Coronary artery (tissue), 2 donors: ENCODE measurements around the gene ARHGEF38.

Experiments
- DNase-seq: peaks from one replicate; pipeline ENCODE4 v3.0.0-alpha.2; 2017; ENCODE audit warnings: low spot score
- H3K27ac ChIP-seq, 2 donors: fragments of 200-600 bp; sonication (generic); one replicate each; pipeline ENCODE4 v1.5.1; 2016 to 2019
- H3K4me3 ChIP-seq: fragments of 200-600 bp; sonication (generic); 2 replicates; pipeline ENCODE4 v1.5.1; 2016; ENCODE audit warnings: mild to moderate bottlenecking, moderate library complexity
- CTCF ChIP-seq: fragments of 200-600 bp; sonication (generic); IDR thresholded peaks from one replicate; pipeline ENCODE4 v1.5.1; 2019; ENCODE audit warnings: antibody characterized with exemption

The ARHGEF38 gene

GRCh38 chr4:105520819-105521790, 31.3 kb upstream of the ARHGEF38 start:
- Histone ChIP-seq H3K4me3 (no peak overlapping the region), H3K27ac (no peak overlapping the region)
- TF ChIP-seq CTCF, result peak; percentile 49
- no peak for DNase-seq

GRCh38 chr4:105526656-105527055, 25.8 kb upstream of the ARHGEF38 start:
- no peak overlapping the region for H3K4me3 ChIP-seq
- TF ChIP-seq CTCF, result no peak
- no peak for DNase-seq
- no peak overlapping the region for H3K27ac ChIP-seq

GRCh38 chr4:105527081-105527480, 25.3 kb upstream of the ARHGEF38 start:
- DNase-seq, result no peak
- TF ChIP-seq CTCF, result no peak
- Histone ChIP-seq H3K4me3 (no peak overlapping the region), H3K27ac (no peak overlapping the region)

- TF ChIP-seq CTCF, result no peak
- Histone ChIP-seq H3K27ac (no peak overlapping the region), H3K4me3 (no peak overlapping the region)
- DNase-seq, result no peak
Measured at GRCh38 chr4:105536601-105537000, 15.8 kb upstream of the ARHGEF38 start.

GRCh38 chr4:105541420-105541819, 11.0 kb upstream of the ARHGEF38 start:
- Histone ChIP-seq H3K27ac (no peak overlapping the region), H3K4me3 (no peak overlapping the region)
- DNase-seq, result no peak
- TF ChIP-seq CTCF, result no peak

GRCh38 chr4:105542039-105542438, 10.4 kb upstream of the ARHGEF38 start:
- Histone ChIP-seq H3K27ac (no peak overlapping the region), H3K4me3 (no peak overlapping the region)
- no peak for TF ChIP-seq CTCF
- DNase-seq, result no peak

- TF ChIP-seq CTCF, result no peak
- no peak for DNase-seq
- Histone ChIP-seq H3K27ac (no peak overlapping the region), H3K4me3 (no peak overlapping the region)
Measured at GRCh38 chr4:105543346-105543745, 9.1 kb upstream of the ARHGEF38 start.
